HK-2 (cell line): ENCODE measurements around the gene RBFOX2.
"Not testable (repeated sequence)": the region's sequence is repeated elsewhere in the genome, so short reads cannot be mapped to it uniquely, and the experiment has no call there.

Experiments used
- DNase-seq: peaks from one replicate; pipeline ENCODE4 v3.0.0-alpha.2; 2018; ENCODE audit not compliant: unreplicated experiment

Gene RBFOX2

DNA sequence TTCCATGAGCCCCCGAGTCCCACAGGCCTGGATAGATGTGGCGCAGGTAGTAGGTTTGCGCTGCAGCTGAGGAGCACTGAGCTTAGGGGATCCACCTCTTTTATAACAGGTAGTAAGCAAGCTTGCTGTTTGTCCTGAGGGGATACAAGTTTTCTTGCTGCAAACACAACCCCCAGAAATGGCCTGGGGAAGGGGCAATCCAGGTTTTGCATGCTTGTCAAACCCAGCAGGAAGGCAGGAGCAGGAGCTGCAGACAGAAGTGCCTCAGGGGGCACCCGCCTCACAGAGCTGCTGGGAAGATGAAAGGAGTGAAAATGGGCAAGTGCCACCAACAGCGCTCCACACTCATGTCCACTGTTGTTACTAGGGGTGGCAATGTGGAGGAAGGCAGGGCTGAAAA lies 292.5 kb downstream of the RBFOX2 start:
- no peak for DNase-seq

DNA sequence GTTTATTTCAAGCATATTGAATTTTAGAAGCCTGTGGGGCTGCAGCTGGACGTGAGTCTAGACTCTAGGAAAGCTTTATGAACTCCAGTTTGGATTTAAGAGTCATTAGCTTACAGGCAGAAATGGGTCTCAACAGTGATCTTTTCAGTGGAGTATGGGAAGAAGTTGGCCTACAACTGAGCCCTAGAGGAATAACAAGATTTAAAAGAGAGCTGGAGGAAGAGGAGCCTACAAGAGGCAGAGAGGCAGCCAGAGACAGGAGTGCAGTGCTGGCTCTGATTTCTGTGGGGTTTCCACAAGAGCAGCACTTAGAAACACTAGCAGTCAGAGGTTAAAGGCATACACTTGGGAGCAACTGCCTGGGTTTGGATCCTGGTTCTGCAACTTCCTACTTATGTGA lies 293.1 kb downstream of the RBFOX2 start:
- DNase-seq = no peak

GRCh38 chr22:35734517-35734827 lies 294.2 kb downstream of the RBFOX2 start:
- DNase-seq = no peak

- DNase-seq = no peak
These were observed 294.7 kb downstream of the RBFOX2 start for GRCh38 chr22:35733791-35734516.

GRCh38 chr22:35733036-35733435 lies 295.6 kb downstream of the RBFOX2 start:
- DNase-seq = no peak

DNA sequence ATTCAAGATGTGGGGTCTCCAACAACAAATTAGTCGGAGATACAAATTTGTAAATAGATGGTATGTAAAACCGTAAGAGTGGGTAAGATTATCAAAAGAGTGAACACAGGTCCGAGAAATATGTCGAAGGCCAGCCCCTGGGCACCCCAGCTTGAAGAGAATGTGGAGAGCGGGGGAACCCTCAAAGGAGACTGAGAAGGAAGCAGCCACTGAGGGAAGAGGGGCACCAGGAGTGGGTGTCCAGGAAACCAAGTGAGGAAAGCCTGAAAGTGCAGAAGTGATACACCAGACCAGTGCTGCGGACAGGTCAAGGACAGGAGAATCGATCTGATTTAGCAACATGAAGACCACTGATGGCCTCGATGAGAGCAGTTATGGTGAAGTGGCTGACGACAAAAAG lies 296.5 kb downstream of the RBFOX2 start:
- no peak for DNase-seq

- DNase-seq = no peak
These were observed 297.3 kb downstream of the RBFOX2 start for GRCh38 chr22:35731321-35731720.

DNA sequence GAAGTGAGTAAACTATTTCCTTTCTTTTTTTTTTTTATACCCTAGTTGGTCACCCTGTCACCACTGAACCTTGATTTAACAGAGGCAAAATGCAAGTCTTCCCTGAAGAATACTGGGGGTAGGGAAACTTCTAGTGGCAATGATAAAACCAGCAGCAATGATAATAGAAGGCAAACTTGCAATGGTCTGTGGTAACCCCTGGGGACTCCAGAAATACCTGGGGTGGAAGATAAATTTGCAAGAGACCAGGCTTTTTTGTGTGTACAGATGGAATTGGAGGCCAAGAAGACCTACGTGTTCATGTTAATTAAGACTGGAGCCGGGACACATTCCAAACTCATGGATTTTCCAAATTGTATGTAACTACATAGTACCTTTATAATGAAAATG lies 299.3 kb downstream of the RBFOX2 start:
- DNase-seq = no peak

DNA sequence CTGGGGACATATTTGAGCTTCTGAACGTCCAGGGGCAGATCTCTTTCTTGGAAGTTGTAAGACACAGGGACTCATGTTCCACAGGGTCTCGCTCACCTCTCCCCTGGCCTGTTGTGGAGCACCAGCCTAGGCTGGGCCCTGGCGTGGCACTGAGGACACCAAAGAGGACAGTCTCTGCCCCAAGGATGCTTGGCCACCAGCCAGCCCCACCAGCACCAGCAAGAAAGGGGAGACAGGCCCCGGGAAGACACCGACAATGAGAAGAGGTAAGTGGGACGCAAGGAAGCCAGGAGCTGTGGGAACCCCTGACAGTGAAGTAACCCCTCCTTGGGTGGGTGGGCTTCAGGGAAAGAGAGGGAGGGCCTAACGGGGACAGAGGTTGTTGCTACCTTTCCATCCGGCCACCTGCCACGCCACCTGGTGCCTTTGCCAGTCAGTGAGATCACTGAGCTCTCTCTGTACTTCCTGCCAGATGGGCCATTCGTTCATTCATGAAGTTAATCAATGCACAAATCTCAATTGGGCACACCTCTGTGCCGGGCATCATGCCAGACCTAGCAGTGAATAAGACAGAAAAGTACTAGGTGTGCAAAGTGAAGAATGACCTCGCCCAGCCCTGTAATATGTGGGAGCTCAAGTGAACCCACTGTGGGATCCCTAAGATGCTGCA lies 299.9 kb downstream of the RBFOX2 start:
- DNase-seq = no peak

DNA sequence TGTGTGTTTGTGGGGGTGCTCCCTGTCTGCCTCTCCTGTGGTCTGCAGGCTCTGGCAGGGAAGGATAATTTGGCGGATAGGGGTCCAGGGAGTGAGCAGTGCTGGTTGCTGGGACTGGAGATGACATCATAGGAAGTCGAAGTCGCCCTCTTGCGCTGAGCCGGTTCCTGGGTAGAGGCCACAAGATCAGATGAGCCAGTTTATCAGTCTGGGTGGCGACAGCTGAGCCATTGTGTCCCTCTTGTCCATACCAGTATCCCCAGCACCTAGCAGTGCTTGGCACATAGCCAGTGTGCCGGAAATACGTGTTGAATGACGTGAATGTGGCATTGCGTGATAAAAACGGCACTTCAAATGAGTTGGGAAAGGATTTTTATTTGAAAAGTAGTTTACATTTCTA lies 301.2 kb downstream of the RBFOX2 start:
- DNase-seq = no peak

DNA sequence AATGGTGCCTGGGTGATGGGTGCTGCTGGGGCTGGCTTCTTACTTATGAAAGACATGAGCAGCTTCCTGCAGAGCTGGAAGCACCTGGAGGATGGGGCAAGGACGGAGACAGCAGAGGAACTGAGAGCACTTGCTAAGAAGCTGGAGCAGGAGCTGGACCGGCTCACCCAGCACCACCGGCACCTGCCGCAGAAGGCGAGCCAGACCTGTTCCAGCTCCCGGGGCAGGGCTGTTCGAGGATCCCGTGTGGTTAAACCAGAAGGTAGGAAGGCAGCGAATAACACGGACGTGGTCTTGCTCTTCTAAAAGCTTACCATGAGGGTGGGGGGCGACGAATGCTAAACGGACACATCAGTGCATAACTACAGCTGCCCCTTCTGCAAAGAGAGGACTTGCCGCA lies 301.7 kb downstream of the RBFOX2 start:
- no peak for DNase-seq

GRCh38 chr22:35726398-35726797 lies 302.2 kb downstream of the RBFOX2 start:
- DNase-seq = no peak

GRCh38 chr22:35725521-35725920 lies 303.1 kb downstream of the RBFOX2 start:
- no peak for DNase-seq

GRCh38 chr22:35721960-35722359 lies 306.7 kb downstream of the RBFOX2 start:
- no peak for DNase-seq

DNA sequence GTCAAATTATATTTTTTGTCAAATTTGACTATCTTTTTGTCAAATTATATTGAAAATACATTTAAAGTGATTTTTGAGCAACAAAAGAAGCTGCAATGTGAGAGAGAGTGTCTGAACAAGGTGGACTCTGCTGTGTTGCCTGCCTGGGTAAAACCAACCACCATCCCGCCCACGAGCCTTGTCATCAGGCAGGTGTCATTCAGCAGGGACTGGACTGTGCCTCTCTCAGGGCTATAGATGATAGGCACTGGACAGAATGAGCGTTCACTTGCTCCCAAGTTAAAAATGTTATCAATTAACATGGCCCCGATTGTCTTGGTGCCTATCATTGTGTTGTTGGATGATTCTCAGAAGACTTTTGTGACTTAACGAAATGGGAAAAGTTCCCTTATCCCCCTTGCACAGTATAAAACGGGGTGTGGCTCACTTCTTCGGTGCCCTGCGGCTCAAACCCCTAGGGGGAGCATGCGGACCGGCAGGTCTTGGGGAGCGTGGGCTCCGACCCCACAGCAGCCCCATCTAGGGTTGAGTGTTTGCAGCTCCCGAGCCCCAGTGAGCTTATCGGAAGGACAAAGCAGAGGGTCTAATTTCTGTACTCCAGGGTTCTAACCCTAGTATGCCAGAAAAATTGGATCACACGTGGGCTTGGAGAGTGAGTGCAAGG lies 309.3 kb downstream of the RBFOX2 start:
- DNase-seq = no peak

DNA sequence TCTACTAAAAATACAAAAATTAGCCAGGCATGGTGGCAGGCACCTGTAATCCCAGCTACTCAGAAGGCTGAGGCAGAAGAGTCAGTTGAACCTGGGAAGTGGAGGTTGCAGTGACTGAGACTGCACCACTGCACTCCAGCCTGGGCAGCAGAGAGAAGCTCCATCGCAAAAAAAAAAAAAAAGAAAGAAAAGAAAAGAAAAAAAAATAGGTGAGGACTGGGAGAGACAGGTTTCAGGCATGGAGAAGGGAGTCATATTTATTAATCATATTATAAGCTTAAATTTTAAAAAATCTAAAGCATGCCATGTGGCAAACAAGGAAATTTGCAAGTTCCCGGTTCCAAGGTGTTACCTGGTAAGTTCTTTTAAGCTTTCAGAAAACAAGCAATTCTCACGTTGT lies 311.1 kb downstream of the RBFOX2 start, which contains the start of gene APOL5:
APOL5 (plus strand) TSS at position 301 of the 400 bp plus-strand sequence; CDS start at position 301, 0 bp downstream.
- no peak for DNase-seq

GRCh38 chr22:35712672-35713071 lies 316.0 kb downstream of the RBFOX2 start:
- no peak for DNase-seq

DNA sequence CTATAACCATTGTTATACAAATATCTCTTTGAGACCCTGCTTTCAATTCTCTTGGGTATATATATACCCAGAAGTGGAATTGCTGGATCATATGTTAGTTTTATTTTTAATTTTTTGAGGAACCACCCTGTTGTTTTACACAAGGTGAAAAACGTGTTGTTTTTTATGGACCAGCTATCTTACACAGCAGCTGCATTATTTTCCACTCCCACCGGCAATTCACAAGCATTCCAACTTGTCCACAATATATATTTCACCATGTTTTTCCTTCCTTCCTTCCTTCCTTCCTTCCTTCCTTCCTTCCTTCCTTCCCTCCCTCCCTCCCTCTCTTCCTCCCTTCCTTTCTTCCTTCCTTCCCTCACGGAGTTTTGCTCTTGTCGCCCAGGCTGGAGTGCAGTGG lies 317.3 kb downstream of the RBFOX2 start:
- no peak for DNase-seq

GRCh38 chr22:35708917-35709316 lies 319.7 kb downstream of the RBFOX2 start:
- no peak for DNase-seq

- no peak for DNase-seq
These were observed 320.2 kb downstream of the RBFOX2 start for GRCh38 chr22:35708453-35708852.

DNA sequence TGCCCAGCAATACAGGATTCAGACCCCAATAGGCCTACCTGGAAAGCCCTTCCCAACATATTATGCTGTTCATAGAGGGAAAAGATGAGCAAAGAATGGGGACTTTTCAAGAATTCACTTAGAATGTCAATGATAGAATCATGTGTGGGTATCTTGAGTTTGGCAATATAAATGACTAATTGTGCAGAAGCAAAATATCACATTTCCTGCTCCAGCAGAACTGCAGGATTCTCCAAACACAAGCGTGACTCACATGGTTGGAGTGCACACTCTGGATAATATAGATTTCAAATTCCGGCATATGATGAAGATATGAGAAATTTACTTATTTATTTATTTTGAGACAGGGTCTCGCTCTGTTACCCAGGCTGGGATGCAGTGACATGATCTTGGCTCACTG lies 323.5 kb downstream of the RBFOX2 start:
- DNase-seq = no peak

DNA sequence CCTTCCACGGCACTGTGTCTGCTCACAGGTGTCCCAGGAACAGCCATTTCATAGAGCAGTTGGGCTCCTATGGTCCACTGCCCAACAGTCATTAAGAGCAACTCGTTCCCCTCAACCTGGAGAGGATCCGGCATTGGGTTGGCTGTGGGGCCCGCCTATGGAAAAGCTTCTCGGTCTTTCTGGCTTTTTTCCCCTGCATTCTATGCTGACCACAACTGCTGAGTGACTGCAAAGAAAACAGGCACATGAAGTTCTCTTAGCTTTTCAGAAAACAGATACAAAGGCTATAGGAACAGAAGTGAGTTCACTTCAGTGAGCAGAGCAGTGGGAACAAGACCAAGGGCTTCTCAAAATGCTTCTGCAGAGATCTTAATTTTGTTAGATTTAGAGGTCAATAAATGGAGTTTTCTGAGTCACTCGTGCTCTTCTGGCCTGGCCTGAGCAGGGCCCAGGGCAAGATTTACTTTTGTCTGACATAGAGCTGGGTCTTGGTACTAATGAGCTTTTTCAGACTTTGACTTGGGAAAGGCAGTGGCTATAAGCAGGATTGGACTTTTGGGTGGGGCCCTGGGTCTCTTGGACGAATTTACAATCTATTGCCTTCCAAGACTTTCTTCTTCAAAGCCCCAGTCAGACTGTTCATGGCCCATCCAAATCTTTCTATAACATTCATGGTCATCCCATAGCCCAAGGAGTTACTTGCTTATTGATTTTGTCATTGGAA lies 324.6 kb downstream of the RBFOX2 start:
- DNase-seq = no peak

DNA sequence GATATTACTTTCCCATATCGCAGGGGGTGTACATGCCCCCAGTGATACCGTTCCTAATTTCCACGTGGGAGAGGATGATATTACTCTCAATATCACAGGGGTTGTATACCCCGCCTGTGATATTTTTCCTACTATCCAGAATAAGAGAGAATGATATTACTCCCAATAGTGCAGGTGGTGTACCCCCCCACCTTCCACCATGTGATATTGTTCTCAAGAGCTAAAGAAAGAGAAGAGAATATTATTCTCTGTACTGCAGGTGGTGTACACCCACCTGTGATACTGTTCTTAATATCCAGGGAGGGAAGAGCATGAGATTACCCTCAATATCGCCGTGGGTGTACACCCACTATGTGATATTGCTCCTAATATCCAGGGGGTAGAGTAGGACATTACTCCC lies 328.8 kb downstream of the RBFOX2 start:
- not testable (repeated sequence) for DNase-seq
